HG02885 (cell line): ENCODE data around the gene ING5.

ENCODE experiments used
- ATAC-seq: cut with Tn5 transposase; IDR thresholded peaks from one replicate; pipeline ENCODE4 v1.9.1; 2021; ENCODE audit warnings: mild to moderate bottlenecking; ENCODE audit not compliant: unreplicated experiment, poor library complexity

ING5 gene

DNA sequence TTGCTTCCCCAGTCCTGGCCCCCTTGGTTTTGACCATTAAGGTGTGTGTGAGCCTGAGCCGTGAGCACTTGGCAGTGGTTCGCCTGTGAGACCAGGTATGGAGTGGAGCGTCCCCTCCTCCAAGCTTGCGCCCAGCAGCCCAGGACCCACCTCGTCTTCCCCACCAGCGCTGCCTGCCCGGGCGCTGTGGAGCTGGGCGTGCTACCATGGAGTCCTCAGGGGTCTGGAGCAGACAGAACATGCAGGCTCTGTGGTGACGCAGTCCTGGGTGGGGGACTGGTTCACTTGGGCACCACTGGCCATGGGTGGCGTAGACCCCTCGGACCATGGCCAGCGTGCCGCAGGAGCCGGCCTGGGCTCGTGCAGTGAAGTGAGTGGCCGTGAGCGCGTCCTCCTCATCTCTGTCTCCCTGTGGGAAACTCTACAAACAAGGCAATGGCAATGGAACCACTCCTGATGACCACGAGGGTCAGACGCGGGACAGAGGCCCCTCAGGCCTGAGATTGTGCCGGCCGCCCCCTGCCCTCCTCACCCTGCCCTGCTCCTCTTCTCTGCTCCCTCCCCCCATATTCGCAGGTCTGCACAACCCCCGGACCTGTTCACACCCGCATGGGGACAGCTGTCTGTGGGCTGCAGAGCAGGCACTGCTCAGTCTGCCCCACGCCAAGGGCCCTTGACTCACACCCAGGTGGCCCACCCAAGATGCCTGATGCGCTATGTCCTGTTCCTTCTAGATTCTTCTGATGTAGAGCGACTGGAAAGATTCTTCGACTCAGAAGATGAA is 30.2 kb upstream of the ING5 start:
- ATAC-seq, result no peak

DNA sequence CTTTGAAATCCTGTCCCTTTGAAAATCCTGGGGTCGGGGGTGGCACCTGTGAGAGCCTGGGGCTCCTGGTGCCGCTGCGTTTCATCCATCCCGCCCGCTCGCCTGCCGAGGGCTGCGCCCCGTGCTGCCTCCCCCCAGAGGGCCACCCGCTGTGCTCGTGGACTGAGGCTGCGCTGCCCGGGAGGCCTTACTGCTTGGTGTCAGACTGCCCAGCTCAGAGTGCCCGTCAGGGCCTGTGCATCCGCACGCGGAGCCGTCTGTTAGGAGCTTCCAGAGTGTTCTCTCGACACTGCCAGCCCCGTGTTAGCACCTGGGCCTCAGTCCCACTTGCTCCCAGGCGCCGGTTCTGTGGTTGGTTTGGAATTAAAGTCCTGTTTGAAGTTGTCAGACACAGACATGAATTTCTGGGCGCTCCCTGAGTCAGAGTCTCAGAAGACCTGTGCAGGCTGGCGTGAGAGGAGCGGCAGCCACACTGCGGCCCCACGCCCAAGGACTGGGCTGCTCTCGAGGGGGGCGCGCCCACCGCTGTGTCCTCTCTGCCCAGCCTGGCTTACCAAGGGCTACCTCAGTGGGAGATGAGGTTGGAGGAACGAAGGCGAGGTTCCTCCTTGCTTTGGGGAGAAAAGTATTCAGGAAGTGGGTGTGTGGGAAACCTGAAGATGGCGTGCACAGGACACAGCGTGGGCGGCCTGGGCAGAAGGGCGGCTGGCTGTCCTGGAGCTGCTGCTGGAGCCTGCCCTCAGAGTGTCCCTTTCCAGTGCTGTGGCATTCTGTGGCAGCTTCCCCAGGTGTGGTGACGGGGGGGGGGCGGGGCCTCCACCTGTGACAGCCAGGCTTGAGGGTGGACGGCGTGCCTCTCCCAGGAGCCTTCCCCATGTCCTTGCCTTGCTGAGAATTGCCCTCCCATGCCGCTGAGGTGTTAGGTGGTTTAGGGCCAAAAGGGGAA is 29.3 kb upstream of the ING5 start:
- no peak for ATAC-seq

DNA sequence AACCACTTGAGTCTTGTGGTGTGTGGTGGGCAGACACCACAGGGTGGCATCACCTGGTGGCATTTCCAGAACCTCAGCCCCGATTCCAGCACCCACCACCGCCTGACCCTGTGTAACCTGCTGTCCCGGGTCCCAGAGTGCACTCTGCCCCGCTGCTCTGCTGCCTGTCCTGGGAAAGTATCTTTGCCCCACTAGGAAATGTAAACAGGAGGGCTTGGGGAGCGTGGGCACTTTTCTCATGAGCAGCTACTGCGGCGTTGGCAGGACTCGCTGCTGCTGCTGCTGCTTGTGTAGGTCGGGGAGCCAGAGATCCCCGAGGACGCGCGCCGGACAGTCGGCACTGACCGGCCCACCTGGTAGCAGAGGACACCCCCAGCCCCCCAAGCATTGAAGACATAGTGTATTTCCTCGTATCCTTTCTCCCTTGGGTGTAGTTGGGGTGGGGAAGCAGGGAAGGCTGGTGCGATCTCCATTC is 28.6 kb upstream of the ING5 start:
- ATAC-seq, result no peak

DNA sequence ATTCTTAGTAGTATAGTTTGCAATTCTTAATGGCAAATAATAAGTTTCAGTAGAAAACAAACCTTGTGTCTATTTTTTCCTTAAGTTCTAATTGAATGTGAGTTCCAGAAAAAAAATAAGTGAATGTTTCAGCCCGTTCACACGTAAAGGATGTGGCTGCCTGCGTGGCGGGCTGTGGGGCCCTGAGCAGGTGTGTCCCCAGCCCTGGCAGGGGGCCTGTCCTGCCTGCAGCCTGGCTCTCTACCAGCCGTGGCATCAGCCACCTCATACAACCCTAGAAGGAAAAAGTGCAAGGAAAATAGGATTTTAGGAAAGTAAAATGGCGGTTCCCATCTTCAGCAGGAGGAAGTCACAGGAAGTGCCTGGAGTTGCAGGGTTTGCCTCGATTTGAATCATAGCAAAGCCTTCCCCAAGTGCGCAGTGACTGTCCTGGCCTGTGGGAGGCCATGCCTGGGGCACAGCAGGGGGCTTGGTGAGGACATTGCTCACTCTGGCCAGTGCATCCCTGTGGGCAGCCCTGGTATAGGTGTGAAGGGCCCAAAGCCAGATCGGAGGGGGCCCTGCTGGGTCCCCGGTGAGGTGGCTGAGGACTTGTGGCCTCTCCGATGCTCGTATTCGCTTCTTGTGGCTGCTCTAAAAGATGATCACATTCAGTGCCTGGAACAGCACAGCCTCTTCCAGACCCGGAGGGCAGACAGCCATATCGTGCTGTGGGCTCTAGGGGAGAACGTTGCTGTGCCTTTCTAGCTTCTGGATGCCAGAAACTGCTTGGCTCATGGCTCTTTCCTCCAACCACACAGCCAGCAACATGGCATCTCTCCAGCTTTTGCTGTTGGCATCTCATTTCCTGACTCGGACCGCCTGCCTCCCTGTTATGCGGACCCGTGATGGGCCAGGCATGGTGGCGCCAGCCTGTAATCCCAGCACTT is 27.8 kb upstream of the ING5 start:
- no peak for ATAC-seq

DNA sequence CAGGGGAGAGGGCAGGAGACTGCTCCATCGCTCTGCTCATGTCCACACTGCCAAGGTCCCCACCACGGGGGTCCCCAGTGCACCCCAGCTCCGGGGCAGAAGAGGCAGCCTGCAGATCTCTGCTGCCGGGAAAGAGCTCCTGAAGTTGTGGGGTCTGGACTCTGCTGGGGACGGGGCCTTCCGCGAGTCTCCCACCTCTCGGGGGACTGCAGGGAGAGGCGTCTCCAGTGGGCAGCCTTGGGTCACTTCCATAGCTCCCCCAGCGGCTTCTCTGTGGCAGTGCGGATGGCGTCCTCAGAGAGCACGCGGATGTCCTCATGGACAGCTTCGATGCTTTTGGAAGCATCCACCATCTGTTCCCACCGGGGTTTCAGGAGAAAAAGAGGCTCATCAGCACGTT is 26.0 kb upstream of the ING5 start:
- ATAC-seq, result no peak

DNA sequence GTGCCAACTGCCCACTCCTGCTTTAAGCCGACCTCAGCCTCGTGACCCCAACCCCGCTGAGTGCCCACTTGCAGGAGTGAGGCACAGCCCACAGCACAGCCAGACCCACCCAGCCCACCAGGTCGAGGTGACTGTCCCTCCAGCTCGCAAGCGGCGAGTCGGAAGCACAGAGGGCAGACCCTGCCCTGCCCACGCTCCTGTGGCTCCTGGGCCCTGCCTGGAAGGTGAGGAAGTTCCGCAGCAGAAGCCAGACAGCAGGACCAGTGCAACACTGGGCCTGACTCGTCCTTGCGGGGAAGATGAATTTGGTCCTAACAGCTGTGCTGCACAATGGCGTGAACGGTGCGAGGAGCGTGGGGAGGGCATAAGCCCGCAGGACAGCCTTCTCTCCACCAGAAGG is 25.2 kb upstream of the ING5 start:
- no peak for ATAC-seq

DNA sequence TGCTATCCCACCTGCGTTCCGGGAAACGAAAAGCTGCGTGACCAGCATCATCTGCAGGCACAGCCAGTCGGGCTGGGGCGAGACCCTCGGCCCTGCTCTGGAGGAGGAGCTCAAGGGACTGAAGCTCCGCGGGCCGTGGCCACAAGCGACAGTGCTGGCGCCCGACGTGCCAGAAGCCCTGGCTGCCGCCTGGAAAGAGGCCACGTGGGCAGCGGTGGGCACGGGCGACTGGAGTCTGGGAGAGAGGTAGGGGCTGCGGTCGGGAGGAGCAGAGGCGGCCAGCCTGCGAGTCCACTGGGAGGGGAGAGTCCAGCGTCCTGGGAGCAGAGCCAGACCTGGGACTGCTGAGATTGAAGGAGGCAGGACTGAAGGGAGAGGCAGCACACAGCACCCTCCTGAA is 24.4 kb upstream of the ING5 start:
- ATAC-seq, result no peak

DNA sequence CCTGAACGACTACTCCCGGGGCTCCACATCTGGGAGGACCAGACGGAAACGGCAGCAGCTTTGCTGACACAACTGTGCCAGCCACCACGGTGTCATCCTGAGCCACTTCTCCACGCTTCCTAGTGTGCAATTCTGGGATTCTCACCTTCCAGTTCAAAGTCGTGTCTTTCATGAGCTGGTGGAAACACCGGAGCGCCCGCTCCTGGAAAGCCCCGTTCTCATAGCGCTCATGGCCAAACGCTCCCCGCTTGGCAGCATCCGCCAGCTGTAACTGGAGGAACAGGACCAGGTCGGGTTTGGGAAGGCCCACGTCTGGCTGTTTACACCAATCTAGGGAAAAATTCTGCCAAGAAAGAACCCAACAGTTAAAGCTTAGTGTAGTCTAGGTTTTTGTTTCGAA is 23.5 kb upstream of the ING5 start:
- ATAC-seq, result no peak

DNA sequence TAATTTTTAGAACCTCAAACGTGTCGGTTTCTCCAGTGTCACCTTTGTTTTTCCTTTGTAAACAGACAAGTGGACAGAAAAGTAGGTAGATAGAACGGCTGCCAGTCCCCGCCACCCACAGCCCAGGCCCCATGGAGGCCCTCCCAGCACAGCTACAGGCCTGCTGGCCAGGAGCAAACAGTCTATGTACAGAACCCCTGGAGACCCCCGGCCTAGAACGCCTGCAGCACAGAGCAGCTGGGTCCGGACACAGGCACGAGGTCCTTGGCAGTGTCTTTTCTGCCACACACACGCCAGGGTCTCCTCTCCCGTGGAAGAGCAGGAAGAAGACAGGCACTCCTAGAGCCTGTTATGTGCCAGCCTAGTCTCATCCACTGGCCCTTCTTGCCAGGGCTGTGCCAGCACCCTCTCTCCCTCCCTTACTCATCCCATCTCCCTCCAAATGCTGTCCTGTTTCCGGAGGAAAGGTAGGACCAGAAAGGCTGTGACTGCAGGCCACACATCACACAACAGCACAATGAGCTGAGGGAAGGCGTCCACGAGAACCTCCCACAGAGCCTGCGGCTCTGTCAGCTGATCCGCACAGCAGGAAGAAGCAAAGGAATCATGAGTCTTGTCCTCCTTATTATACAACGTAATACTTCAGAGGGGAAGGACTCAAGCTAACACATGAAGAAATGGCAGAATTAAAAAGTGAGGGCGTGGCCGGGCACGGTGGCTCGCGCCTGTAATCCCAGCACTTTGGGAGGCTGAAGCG is 22.9 kb upstream of the ING5 start:
- no peak for ATAC-seq

DNA sequence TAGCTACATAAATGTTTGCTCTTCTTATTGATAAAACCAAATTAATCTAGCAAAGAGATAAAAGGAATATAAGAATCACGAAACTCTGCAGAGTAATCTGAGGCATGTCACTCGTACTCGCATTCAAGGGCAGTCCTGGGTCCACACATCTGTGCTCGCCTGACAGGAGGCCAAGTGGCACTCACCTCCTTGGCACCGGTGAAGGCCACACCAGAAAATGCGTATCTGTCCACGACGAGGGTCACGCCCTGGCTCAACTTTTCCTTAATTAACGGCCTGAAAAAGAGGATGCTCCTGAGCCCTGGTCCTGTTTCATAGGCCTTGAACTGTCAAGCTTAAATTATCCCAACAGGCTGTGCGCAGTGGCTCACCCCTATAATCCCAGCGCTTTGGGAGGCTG is 21.8 kb upstream of the ING5 start:
- no peak for ATAC-seq

DNA sequence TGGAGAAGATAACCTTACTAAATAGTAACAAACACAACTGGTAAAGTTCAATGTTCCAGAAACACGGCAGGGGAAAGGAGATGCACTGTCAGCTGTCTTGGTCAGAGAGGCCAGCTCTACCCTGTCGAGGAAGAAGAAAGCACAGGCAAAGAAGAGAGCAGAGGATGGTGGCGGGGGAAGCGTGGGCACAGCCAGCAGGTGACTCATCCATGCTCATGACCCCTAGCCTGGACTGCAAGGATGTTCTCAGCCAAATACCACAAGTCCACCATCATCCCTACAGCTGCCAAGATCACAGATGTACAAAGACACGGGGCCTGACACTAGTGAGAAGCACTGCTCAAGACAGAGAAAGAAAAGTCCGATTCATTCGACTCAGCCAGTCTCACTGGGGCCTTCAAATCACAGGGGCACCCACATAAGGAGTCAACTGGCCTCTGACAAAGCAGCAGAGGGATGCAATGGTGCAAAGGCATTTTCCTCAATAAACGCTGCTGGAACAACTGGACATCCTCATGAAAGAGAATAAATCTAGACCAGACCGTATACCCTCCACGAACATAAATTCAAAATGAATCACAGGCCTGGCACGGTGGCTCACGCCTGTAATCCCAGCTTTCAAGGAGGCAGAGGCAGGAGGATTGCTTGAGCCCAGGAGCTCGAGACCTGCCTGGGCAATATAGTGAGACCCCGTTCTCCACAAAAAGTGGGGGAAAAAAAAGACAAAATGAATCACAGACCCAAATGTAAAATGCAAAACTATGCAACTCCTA is 20.8 kb upstream of the ING5 start:
- ATAC-seq, result no peak

DNA sequence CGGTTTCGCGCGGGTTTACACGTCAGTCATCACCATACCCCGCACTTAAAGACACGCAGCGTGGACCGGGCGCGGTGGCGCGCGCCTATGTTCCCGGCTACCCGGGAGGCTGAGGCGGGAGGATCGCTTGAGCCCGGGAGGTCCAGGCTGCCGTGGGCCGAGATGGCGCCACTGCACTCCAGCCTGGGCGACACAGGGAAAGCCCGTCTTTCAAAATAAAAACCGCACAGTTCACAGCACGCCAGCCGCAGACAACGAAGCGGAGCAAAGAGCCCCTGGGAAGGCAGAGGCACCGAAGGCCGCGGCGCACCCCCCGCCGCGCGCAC is 15.6 kb upstream of the ING5 start:
- peak; percentile 11 for ATAC-seq

DNA sequence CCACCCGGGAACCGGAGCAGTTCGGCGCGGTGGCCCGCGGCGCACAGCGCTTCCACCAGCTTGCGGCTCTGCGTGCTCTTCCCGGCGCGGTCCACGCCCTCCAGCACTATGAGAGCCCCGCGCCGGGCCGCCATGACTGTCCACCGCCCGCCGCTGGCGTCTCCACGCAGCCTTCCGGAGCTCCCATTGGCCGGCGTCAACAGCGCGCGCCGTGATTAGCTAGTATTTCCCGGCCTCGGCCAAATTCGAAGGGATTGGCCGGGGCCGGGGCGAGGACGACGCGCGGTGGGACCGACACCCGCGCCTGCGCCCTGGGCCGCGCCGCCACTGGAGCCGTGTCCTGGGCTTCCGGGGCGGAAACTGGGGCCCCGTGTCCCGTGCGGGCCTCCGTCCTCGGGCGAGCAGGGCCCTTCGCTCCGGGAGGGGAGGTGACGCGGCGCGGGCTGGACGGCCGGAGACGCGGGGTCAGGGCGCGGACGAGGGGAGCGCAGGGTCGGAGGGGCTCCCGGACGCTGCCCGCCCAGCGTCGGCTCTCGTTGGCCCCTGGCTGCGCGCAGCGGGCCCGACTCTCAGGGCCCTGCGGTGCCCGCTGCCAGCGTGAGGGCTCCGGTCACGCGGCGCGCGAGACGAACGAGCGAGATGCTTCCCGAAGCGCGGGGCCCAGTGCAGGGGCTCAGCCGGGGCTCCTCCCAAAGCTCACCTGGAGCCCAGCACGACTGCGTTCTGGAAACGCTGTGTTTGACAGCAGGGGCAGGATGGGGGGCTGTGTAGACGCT is 15.0 kb upstream of the ING5 start, which contains the start of gene DTYMK:
TSS of gene DTYMK (minus strand) at position 166 of the 776 bp plus-strand sequence. CDS start at position 134, 32 bp downstream.
- peak; percentile 94 for ATAC-seq

DNA sequence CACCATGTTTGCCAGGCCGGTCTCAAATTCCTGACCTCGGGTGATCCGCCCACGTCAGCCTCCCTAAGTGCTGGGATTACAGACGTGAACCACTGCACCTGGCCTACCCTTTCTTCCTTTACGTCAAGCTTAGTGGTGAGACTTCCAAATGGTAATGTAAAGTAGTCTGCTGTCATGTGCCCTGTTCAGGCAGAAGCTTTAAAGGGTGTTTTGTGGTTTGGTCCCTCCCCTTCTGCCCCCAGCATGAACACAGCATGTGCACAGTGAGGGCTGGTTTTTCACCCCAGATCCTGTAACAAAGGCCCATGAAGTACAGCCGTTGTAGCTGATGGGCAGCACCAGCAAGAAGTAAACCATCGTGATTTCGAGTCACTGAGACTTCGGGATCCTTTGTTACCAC is 12.5 kb upstream of the ING5 start:
- no peak for ATAC-seq

DNA sequence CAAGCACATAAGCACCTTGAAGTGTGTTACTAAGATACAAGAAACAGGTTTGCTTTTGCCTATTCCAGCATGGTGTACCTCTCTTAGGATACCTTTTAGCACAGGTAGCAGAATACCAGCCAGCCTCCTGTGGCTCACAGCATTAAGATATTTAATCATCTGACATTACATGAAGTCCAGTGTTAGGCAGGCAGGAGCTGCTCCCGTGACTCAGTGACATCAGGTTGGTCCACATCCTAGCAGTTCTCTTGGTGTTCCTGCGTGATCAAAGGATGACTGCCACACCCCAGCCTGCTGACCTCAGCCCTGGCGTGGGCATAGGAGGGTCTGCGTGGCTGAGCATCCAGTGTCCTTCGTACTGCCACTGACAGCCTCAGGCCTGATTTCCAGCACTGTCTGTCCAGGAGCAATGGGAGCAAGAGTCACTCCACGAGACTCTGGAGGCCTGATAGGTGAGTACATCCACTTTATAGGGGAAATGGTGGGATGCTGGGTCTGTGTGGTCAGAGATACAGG is 11.6 kb upstream of the ING5 start:
- ATAC-seq, result no peak

DNA sequence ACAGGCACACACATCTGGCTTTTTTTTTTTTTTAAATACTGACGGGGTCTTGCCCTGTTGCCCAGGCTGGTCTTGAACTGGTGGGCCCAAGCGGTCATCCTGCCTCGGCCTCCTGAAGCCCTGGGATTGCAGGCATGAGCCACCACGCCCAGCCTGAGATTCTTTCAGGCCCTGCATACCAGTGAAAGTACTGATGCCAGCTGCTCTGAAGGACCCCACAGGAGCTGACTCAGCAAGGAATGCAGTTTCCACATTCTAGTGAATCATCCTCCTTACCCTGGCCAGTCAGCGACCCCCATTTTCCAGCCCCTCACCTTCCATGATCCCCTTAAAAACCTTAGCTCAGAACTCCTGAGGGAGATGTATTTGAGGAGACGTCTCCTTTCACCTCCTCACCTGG is 9.4 kb upstream of the ING5 start:
- ATAC-seq, result no peak

DNA sequence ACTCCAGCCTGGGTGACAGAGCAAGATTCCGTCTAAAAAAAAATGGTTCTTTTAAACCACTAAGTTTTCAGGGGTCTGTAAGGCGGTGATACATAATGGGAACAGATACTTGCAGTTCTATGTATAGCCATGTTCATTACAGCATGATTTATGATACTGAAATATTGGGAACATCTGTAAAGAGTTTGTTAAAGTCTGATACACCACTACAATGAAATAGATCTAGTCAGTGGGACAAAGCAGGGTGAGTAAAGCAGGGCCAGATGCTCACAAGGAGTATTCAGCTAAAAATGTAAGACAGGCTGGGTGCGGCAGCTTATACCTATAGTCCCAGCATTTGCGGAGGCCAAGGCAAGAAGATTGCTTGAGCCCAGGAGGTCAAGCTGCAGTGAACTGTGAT is 6.2 kb upstream of the ING5 start:
- ATAC-seq, result no peak

DNA sequence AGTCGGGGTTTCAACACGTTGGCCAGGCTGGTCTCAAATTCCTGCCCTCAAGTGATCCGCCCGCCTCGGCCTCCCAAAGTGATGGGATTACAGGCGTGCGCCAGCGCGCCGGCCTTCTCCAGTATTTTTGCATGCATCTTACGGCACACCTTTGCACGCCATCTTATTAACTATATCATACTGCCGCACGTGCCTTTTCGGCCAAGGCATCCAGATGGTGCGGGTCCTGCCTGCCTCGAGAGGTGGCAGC is 765 bp upstream of the ING5 start:
- no peak for ATAC-seq
